Neural cell (in vitro differentiated cells): ENCODE data around the gene AGBL1.

ENCODE experiments used
- EZH2 ChIP-seq: fragments of 200-600, 300-800 bp; shearing (Covaris generic), sonication (generic); IDR thresholded peaks from 2 replicates; pipeline ENCODE4 v1.6.1; 2014; ENCODE audit warnings: antibody characterized with exemption, low read length, borderline replicate concordance, mild to moderate bottlenecking; ENCODE audit not compliant: insufficient read depth, poor library complexity, severe bottlenecking
- TAF1 ChIP-seq: IDR thresholded peaks from 2 replicates; pipeline ENCODE4 v1.6.1; 2012; ENCODE audit warnings: low read depth
- TF ChIP-seq, protein P1 (sequence below): IDR thresholded peaks from 2 replicates; pipeline ENCODE4 v1.6.1; 2012; ENCODE audit warnings: borderline replicate concordance

DNA sequence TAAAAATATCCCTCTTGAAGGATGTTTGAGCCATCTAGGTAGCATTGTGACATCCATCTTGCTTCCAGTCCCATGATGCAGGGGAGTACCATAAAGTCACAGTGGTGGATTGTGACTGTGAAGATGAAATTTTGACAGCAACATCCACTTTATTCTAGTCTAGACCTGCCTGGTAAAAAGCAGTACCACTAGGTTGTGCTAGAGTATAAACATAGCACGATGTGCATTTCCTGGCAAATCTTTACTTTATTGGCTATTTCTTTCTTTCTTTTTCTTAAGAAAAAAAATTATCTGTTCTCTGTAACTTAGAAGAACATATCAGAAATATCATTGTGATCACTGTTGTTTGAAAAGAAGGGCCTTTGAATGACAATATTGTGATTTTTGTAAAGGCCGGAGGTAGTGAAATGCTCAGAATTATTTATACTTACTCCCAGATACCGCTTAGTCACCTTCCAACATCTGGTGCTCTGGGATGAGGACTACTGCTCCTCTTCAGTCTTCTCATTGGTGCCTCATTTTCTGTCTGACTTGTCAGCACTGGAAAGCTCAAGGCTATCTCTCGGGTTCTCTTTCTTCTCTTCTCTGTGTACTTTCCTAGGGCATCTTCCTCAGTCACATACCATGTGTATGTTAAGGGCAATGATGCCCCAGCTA, 35.6 kb downstream of the AGBL1 start:
- TF ChIP-seq EZH2 (no peak), TAF1 (no peak)
- TF ChIP-seq, protein P1, sequence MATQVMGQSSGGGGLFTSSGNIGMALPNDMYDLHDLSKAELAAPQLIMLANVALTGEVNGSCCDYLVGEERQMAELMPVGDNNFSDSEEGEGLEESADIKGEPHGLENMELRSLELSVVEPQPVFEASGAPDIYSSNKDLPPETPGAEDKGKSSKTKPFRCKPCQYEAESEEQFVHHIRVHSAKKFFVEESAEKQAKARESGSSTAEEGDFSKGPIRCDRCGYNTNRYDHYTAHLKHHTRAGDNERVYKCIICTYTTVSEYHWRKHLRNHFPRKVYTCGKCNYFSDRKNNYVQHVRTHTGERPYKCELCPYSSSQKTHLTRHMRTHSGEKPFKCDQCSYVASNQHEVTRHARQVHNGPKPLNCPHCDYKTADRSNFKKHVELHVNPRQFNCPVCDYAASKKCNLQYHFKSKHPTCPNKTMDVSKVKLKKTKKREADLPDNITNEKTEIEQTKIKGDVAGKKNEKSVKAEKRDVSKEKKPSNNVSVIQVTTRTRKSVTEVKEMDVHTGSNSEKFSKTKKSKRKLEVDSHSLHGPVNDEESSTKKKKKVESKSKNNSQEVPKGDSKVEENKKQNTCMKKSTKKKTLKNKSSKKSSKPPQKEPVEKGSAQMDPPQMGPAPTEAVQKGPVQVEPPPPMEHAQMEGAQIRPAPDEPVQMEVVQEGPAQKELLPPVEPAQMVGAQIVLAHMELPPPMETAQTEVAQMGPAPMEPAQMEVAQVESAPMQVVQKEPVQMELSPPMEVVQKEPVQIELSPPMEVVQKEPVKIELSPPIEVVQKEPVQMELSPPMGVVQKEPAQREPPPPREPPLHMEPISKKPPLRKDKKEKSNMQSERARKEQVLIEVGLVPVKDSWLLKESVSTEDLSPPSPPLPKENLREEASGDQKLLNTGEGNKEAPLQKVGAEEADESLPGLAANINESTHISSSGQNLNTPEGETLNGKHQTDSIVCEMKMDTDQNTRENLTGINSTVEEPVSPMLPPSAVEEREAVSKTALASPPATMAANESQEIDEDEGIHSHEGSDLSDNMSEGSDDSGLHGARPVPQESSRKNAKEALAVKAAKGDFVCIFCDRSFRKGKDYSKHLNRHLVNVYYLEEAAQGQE: no peak
